ENCODE data around the gene NOD2.

NOD2 gene

DNA sequence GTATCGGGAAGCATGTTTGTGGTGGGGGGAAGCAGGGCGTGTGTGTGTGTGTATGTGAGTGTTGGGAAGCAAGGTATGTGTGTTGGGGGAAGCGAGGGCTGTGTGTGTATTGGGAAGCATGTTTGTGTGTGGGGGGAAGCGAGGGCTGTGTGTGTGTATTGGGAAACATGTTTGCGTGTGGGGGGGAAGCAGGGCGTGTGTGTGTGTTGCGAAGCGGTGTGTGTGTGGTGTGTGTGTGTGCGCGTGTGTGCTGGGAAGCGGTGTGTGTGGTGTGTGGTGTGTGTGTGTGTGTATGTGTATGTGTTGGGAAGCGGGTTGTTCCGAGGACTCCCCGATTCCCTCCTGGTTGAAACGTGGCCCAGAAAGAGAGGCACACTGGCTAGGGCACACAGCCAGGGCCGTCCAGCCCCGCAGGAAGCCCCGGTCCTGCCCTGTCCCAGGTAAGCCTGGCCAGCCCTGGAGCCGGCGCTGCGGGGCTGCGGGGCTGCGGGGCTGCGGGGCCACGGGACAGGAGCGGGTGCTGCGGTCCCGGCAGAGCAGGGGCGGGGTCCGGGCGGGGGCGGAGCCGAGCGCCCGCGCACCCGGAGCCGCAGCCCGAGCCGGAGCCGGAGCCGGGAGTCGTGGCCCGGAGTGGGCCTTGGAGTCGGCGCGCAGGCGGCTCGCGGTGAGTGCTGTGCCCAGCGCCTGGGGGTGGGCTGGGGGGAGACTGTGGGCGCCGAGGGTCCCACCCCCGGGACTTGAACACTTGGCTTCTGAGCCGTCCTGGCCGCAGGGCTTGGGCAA, at the start of gene NOD2:
Gene NOD2 (plus strand): TSS at position 608 of the 783 bp plus-strand sequence. CDS start 5,890 bp downstream, outside the sequence.
- DNase-seq = no peak

DNA sequence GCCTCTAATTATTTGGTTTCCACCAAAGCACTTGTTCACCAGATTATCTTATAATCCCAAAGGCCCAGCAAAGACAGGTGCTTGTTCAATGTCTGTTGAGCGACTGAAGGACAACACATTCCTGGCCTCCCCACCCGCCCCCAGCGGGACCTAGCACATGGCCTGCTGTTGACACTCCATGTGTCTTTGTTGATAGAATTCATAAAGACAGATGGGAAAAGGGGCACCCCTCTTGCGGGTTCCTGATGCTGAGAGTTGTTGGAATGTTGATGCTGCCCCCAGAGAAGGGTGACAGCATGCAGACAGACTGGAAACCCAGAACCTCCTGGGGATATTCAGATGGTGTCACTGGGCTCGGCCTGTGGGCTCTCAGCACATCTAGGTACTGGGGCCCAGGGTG, 49.2 kb upstream of the NOD2 start:
- DNase-seq = no peak

DNA sequence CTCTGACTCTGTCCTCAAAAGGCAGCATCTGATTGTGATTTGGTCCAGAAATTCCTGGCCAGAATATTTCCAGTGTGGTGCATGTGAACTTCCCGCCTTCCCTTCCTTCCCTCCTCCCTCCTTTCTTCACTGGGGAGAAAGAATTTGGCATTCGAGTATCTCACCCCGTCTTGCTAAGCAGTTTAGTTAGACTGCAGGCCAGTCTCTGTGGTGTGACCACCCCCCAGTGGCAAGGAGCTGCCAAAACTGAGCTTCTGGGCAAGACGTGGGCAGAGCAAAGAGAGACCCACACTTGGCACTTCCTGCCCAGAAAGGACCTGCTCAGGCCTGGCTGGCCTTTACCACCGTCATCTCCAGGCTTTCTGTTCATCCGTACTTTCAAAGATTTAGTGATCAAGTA, 48.7 kb upstream of the NOD2 start:
- no peak for DNase-seq

DNA sequence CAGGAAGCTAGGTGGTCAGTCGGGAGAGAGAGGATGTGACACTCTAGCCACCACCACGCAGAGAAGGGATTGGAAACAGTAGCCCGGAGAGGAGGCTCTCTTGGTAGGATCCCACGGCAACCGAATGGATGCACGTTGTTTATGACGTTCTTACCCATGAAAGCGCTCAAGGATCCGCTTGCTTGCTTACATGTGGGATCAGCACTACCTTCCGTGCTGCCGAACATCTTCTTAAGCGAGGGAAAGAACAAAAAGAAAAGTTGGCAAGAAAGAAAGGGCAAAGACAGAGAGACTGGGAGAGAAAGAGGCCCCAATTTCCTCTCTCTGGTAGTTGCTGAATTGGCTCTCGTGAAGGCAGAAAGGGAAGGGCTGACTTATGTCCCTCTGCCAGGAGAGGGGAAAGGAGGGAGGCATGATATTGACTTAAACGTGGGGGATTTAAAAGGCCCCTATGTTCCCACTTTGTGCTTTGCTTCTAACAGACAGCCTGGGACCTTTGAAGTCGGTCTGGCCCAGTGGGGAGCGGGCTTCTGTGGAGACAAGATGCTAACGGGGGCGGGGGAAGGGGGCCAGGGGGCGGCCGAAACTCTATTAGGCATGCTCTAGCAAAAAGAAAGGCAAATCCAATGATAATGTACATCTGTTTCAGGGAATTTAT, 47.7 kb upstream of the NOD2 start:
- DNase-seq = no peak

DNA sequence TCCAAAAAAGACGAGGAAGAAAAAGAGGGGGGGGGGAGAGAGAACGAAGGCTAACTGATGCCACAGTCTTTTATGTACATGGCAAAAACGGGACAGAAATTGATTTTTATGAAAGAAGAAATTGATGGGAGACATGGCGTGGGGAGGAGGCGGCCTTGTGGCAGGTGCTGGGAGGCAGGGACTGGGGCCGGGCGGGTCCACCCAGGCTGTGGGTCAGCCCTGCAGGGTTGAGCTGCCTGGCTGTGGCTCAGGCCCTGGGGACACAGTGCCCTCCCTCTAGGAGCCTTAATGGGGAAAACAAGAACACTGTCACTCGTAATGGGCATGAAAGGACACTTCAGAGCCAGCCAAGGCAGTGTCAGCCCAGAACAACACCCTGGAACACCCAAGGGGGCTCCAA, 47.1 kb upstream of the NOD2 start:
- no peak for DNase-seq

DNA sequence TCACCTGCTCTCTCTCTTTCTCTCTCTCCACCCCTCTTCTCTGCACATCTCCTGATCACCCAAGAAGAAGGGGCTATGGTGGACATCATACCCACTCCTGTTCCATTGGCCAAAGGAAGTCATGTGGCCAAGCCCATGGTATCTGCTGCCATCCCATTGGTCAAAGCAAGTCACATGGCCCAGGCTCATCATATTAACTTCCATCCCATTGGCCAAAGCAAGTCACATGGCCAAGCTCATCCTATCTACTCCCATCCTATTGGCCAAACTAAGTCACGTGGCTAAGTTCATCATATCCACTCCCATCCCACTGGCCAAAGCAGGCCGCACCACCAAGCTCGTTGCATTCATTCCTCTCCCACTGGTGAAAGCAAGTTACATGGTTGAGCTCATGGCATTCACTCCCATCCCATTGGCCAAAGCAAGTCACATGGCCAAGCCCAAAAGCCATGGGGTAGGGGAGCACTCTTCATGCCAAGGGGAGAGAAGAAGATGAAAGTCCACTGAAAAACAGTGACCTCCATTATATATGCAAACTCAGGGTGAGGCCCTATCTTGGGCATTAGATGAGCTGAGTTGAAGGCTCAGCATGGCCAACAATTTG, 41.5 kb upstream of the NOD2 start:
- no peak for DNase-seq

DNA sequence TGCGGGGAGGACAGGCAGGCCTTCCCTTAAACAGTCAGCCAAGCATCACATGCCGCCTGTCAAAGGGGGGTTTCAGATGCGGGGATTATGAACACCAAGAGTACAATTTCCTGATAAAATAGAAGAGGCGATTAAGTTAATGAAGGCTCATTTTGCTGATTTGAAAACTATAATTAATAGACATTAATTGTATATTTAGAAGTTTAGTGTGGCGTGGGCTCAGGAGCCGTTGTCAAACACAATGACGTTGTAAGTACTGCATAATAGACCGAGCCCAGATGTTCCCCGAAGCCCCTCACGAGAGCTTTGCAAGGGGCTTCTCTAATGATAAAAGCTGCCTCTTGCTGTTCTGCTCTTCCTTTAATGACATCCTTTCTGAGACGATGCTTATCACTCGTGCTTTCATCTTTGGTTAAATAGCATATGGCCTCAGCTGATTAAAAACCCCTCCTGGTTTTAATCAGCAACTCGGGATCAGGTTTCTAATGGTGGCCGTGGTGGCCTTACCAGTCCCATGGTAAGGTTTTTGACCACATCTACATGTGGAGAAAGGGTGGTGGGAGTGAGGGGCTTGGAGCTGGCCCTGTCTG, 40.5 kb upstream of the NOD2 start:
- no peak for DNase-seq

DNA sequence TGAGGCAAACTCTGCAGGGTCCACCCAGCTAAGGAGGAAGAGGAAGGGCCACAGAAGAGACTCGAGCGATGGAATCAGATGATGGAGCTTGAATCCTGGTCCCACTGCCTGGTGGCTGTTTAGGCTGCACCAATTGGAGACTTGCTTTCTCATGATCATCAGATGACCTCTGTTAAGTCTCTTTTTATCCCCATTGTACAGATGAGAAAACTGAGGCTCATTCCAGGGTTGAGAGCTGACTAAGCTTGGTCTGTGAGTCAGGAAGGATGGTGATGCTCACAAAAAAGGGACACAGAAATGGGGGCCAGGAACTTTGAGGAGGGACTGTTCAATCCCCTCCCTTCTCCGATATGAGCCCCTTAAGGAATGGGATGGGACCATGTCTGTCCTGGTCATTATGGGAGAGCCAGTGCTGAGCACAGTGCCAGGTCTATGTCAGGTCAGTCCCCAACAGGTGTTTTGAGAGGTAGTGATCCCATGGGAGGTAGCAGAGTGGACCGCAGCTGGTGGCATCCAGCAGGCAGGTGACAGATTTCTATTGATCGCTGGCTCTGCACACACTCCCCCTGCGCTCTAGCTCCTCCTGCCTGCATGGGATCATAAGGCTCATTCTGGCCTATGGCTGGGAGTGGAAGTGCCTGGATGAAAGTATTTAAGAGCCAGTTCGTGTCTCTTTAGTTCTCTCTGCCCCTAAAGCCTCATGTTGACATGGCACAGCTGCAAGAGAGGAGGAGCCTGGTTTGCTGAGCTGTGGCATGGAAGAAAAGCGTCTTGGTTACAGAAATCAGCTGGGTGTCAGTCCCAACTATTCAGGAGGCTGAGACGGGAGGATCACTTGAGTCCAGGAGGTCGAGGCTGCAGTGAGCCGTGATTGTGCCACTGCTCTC, 39.5 kb upstream of the NOD2 start:
- DNase-seq = no peak

DNA sequence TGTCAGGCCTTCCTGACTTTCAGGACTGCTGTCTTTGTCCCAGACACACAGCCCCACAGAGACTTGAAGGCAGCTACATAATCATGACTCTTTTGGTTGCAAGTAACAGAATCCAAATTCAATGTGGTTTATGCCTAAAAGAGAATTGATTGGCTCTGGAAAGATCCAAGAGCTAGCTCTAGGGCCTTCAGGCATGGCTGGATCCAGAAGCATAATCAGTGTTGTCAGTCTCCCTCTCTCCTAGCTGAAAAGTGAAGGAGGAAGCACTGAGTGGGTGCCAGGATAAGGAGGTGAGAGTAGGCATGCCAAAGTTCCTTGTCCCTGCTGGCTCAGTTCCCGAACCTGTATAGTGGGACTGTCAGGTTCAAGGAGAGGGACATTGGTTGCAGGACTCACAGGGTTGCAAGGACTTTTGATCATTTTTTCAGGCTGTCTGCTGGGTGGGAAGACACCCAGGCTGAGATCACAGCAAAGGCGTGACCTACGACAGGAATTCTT, 37.8 kb upstream of the NOD2 start:
- DNase-seq = no peak

DNA sequence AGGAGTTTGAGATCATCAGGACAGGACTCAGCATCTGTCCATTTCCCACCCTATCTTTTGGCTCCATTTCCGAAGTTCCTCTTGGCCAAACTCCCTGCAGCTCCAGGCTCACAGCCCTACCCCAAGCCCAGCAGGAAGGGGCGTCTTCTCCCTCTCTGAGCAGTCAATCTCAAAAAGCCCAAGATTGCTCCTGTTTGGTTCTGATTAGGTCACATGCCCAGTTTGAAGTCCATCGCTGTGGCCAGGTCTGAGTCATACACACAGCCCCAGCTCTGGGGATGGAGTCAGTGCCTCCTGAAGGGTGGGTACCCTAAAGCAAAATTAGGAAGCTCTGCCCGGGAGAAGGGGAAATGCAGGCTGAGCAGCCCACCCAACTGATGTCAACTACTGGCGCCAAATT, 36.2 kb upstream of the NOD2 start:
- no peak for DNase-seq

DNA sequence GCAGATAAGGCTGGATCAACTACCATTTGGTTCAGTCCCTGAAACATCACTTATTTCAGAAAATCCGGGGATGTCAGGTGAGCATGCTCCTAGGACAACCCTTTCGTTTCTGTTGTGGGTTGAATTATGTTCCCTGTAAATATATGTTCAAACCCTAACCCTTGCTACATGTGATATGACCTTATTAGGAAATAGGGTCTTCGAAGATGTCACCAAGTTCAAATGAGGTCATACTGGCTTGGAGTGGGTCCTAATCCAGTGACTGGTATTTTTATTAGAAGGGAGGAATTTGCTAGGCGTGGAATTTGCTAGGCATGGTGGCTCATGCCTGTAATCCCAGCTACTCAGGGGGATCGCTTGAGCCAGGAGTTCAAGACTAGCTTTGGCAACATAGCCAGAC, 33.6 kb upstream of the NOD2 start:
- DNase-seq = no peak

DNA sequence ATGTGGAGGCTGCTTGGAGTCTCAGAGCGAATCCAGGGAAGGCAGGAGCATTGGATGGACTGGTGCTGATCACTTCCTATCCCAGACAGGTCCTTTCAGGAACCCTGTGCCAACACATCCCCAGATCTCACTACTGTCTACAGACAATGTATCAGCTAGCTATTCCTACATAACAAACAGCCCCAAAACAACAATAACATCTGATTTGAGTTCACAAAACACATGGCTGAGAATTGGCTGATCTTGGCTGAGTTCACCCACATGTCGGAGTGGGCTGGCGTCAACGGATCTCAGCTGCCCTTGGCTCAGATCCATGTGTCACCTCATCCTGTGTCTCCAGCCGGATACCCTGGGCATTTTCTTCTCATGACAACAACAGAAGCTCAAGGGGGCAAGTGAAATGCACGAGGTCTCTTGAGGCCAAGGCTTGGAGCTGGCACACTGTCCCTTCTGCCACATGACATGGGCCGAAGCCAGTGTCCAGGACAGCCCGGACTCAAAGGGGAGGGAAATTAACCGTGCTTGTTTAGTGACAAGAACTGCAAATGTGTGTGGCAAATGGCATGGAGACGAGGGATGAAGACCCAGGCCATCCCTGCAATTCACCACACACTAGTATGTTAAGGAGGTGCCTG, 31.0 kb upstream of the NOD2 start:
- peak; percentile 1 for DNase-seq

DNA sequence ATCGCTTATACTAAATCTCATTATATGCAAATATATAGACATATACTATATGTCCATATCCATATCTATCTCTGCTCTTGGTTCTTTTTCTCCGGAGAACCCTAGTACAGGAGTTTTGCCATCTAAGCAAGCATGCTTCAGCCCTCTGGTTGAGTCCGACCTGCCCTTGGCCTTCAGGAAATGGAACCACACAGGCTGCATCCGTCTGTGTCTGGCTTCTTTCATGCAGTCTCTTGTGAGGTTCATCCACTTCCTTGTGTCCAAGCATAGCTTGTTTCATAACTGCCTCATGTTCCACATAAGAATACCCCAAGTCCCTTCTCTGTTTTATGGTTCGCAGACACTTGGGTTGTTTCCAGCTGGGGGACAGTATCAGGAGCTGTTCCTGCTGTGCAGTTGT, 29.1 kb upstream of the NOD2 start:
- DNase-seq = no peak

DNA sequence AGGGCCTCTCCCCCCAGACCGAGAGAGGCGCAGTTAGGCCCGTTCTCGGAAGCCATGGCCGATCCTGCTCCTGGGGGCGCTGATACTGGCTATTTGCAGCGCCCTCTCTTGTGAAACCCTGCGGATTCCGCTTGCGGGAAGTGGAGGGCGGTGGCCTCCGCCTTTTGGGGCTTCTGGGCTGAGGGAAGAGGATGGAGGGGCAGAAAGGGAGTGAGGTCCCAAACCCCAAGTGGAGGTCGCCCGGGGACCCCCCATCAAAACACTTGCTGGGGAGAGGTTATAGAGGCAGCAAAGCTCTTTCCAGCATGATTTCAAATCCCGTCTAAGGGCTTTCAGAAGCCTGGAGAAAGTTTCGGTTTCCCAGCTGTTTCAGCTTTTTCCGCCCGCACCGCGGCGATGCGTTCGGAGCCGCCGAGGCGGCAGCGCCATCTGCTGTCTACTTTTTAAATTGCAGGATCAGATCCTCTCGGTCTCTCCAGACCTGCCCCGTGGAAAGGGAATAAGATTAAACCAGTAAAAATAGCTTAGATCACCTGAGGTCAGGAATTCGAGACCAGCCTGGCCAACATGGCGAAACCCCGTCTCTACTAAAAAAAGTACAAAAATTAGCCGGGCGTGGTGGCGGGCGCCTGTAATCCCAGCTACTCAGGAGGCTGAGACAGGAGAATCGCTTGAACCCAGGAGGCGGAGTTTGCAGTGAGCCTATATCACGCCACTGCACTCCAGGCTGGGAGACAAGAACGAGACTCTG, 28.1 kb upstream of the NOD2 start:
- DNase-seq = no peak

DNA sequence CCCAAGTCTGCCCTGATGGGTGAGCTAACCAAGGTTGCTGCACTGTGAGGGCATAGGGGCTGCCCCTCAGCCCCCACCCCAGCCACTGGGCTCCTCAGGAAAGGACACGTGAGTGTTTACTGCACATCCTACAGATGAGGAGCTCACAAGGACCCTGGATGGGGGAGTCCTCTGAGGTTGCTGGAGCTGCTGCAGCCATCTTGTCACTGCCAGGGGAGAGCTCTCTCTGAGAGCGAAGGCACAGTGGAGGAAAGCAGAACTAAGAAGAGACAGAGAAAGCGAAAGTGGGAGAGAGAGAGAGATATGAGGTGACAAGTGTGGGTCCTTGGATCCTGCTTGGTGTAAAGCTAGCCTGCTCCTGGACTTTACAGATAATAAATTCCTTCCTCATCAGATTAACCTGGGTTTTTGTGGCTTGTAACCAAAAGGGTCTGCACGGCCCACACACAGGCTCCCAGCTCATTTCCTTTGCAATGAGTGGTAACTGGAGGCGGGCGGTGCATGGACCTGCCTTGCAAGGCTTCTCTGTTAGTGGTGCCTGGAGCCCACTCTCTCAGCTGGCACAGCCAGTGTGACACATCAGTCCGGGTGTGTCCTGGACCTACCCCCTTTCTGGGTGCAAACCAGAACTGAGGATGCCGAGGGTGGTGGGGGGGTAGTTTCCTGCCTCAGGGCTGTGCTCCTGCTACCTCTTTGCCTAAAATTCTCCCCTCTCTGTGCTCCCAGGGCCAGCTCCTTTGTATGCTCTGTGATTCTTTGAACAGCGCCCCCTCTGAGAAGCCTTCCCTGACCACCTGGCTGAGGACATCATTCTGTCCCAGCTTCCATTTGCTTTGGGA, 26.5 kb upstream of the NOD2 start:
- DNase-seq = no peak

DNA sequence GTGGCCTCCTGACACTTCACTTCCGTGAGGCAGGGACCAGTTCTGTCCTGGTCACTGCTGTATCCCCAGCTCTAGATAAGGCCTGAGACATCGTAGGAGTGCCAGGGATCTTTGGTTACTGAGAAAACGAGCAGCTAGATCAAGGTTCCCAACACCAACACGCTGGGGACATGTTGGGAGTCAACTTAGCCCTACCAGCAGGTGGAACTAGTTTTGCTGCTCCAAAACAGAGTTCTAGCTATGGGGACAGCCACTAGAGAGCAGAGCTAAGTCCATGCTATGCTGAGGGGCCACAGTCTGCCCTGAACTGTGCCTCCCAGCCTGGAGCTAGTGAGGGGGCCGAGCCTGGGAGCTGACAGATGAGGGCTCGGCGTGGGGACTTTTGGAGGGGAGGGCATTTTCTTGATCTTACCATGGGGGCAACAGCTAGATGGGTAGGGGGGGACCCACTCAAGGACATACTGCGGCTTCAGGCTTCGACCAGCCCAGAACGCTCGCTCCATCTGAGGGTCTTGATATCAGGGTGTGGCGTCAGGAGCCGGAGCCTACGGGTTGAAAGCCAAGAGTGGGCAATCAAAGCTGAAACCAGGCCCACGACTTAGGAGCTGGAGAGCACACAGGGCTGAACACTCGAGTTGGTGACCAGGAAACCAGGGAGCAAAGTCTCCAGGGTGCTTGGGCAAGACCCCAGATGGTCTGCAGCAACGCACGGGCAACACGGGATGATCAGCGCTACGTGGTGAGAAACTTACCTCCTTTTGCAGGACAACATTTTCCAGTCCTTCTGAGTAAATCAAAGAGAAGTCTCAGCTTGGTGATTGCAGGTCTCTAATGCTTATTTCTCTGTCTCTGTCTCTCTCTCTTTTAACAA, 25.7 kb upstream of the NOD2 start:
- DNase-seq = no peak

DNA sequence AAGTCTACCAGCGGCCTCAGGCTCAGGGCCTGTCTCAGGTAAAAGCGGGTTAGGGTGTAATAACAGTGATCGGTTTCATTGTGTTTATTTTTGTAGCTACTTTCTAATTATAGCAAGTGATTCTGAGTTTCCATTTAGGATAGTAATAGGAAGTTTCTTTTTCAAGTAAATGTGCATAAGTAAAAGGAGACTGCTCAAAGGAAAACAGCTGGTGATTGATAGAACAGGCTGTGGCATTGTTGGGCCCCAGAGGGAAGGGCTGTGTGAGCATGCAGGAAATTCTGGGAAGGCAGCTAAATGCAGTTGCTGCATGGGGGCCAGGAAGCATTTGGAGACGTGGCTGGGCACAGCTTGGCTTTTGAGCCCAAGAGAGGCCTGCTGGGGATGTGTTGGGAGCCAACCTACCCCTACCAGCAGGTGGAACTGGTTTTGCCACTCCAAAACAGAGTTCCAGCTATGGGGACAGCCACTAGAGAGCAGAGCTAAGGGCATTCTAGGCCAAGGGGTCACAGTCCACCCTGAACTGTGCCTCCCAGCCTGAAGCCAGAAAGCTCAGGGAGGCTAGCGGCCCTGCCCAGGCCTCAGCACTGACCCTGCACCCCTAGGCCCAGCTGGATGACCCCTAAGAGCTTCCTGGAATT, 24.9 kb upstream of the NOD2 start:
- no peak for DNase-seq

DNA sequence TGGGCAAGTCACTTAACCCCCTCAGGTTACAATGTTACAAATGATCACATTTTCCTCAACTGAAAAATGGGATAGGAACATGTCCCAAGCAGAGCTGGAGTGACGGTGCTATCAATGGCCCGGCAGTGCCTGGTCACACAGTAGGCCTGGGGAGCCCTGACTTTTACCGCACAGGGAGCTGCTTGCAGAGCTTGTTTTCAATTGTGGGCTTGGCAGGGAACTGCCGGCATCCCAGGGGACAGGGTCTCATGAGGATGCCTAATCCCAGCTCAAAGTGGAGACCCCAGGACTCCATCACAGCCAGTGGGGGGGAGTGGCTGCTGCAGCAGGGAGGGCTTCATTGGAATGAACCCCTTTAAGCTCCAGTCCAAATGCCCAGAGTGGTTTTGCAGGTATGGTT, 23.7 kb upstream of the NOD2 start:
- DNase-seq = no peak

DNA sequence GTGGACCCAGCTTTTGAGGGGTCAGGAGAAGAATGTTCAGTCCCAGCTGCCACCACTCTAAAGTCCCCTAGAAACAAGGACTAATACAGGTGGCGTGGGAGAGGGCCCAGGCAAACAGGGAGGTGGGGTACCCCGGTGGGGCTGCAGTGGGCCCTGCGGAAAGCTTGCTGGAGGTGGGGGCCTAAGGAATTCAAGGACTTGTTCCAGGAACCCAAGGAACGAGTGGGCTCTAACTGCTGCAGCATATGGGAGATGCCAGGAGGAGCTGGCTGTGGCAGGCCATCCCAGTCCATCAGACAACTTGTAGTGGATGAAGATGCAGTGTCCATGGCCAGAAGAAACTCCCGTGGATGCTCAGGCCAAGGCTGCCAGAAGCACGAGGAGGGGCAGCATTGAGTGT, 22.9 kb upstream of the NOD2 start:
- no peak for DNase-seq
